Cardiac septum (tissue), 1 donor: ENCODE measurements around the gene BNC1. TPM values are rescaled to one million over a fixed set of nuclear protein-coding genes. Genes with fewer than 3 reads are reported as not detected.

Experiments
- DNase-seq: peaks from one replicate; pipeline ENCODE4 v3.0.0-alpha.2; 2020; ENCODE audit warnings: low spot score
- intact Hi-C: fragments of 100-400 bp; cut with DNase I; formaldehyde crosslinking; loops from one replicate; pipeline ENCODE4 v1.14.0; 2022
- total RNA-seq: library from RNA; stranded (reverse); fragmentation: NEBNext Ultra II Directional; extraction: Animal tissue kit (Norgen Biotek cat#: 25700); gene quantifications from one replicate; pipeline ENCODE4 v1.2.1, GENCODE V29; 2021
- donor health status: DM: no; HTN: no; CAD: no.

Gene BNC1
- total RNA-seq, 1 donor from 2014 or later: 0.11 TPM

- no peak for DNase-seq
- intact Hi-C loops: no loop called here
These were observed 19.1 kb upstream of the BNC1 start for GRCh38 chr15:83303535-83303934.

- intact Hi-C loops: no loop called here
- no peak for DNase-seq
These were observed 16.4 kb upstream of the BNC1 start for GRCh38 chr15:83300826-83301225.

GRCh38 chr15:83299462-83299861 lies 15.0 kb upstream of the BNC1 start:
- intact Hi-C loops: no loop called here
- DNase-seq: no peak

- intact Hi-C loops: no loop called here
These were observed 11.0 kb upstream of the BNC1 start for GRCh38 chr15:83295417-83295816.

GRCh38 chr15:83293201-83293600 lies 8.7 kb upstream of the BNC1 start:
- intact Hi-C loops: no loop called here

More at GRCh38 chr15:83295417-83295816, 11.0 kb upstream of the BNC1 start:
- no peak for DNase-seq

GRCh38 chr15:83292317-83292716 lies 7.9 kb upstream of the BNC1 start:
- no peak for DNase-seq
- intact Hi-C loops: no loop called here

More at GRCh38 chr15:83293201-83293600, 8.7 kb upstream of the BNC1 start:
- DNase-seq: no peak

GRCh38 chr15:83290236-83290635 lies 5.8 kb upstream of the BNC1 start:
- DNase-seq: no peak
- intact Hi-C loops: no loop called here

GRCh38 chr15:83289160-83289559 lies 4.7 kb upstream of the BNC1 start:
- intact Hi-C loops: no loop called here
- DNase-seq: no peak

- intact Hi-C loops: no loop called here
- no peak for DNase-seq
These were observed 3.9 kb upstream of the BNC1 start for GRCh38 chr15:83288381-83288801.

- no peak for DNase-seq
- intact Hi-C loops: no loop called here
These were observed 3.1 kb upstream of the BNC1 start for GRCh38 chr15:83287541-83288027.

GRCh38 chr15:83285979-83286553 lies 1.6 kb upstream of the BNC1 start:
- no peak for DNase-seq
- intact Hi-C loops: no loop called here

GRCh38 chr15:83285284-83285978 lies 967 bp upstream of the BNC1 start:
- intact Hi-C loops: no loop called here

GRCh38 chr15:83283813-83284558 lies 478 bp downstream of the BNC1 start:
- DNase-seq: no peak
- intact Hi-C loops: no loop called here

More at GRCh38 chr15:83285284-83285978, 967 bp upstream of the BNC1 start:
- no peak for DNase-seq

GRCh38 chr15:83283138-83283812 lies 1.2 kb downstream of the BNC1 start:
- intact Hi-C loops: no loop called here
- DNase-seq: no peak

GRCh38 chr15:83282776-83283137 lies 1.7 kb downstream of the BNC1 start:
- intact Hi-C loops: no loop called here
- DNase-seq: no peak

GRCh38 chr15:83282141-83282540 lies 2.3 kb downstream of the BNC1 start:
- intact Hi-C loops: no loop called here
- DNase-seq: no peak

- intact Hi-C loops: no loop called here
These were observed 6.3 kb downstream of the BNC1 start for GRCh38 chr15:83278191-83278590.

GRCh38 chr15:83276661-83277060 lies 7.8 kb downstream of the BNC1 start:
- intact Hi-C loops: no loop called here
- no peak for DNase-seq

More at GRCh38 chr15:83278191-83278590, 6.3 kb downstream of the BNC1 start:
- no peak for DNase-seq

GRCh38 chr15:83275412-83275811 lies 9.1 kb downstream of the BNC1 start:
- no peak for DNase-seq
- intact Hi-C loops: no loop called here

GRCh38 chr15:83270176-83270575 lies 14.3 kb downstream of the BNC1 start:
- intact Hi-C loops: no loop called here
- no peak for DNase-seq
